ENCODE data around the gene SNAI3.

SNAI3 gene

GRCh38 chr16:88731699-88732098, 45.4 kb upstream of the SNAI3 start:
- TF ChIP-seq, protein P1, sequence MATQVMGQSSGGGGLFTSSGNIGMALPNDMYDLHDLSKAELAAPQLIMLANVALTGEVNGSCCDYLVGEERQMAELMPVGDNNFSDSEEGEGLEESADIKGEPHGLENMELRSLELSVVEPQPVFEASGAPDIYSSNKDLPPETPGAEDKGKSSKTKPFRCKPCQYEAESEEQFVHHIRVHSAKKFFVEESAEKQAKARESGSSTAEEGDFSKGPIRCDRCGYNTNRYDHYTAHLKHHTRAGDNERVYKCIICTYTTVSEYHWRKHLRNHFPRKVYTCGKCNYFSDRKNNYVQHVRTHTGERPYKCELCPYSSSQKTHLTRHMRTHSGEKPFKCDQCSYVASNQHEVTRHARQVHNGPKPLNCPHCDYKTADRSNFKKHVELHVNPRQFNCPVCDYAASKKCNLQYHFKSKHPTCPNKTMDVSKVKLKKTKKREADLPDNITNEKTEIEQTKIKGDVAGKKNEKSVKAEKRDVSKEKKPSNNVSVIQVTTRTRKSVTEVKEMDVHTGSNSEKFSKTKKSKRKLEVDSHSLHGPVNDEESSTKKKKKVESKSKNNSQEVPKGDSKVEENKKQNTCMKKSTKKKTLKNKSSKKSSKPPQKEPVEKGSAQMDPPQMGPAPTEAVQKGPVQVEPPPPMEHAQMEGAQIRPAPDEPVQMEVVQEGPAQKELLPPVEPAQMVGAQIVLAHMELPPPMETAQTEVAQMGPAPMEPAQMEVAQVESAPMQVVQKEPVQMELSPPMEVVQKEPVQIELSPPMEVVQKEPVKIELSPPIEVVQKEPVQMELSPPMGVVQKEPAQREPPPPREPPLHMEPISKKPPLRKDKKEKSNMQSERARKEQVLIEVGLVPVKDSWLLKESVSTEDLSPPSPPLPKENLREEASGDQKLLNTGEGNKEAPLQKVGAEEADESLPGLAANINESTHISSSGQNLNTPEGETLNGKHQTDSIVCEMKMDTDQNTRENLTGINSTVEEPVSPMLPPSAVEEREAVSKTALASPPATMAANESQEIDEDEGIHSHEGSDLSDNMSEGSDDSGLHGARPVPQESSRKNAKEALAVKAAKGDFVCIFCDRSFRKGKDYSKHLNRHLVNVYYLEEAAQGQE (IDR thresholded peaks at IDR 0.05; ENCODE audit: insufficient read depth in 1 of 2, low read depth in 2 of 2, low read length in 2 of 2), result no peak
- no peak for TF ChIP-seq TAF1 (IDR thresholded peaks at IDR 0.05; ENCODE audit: borderline replicate concordance, insufficient read depth, low read length)

DNA sequence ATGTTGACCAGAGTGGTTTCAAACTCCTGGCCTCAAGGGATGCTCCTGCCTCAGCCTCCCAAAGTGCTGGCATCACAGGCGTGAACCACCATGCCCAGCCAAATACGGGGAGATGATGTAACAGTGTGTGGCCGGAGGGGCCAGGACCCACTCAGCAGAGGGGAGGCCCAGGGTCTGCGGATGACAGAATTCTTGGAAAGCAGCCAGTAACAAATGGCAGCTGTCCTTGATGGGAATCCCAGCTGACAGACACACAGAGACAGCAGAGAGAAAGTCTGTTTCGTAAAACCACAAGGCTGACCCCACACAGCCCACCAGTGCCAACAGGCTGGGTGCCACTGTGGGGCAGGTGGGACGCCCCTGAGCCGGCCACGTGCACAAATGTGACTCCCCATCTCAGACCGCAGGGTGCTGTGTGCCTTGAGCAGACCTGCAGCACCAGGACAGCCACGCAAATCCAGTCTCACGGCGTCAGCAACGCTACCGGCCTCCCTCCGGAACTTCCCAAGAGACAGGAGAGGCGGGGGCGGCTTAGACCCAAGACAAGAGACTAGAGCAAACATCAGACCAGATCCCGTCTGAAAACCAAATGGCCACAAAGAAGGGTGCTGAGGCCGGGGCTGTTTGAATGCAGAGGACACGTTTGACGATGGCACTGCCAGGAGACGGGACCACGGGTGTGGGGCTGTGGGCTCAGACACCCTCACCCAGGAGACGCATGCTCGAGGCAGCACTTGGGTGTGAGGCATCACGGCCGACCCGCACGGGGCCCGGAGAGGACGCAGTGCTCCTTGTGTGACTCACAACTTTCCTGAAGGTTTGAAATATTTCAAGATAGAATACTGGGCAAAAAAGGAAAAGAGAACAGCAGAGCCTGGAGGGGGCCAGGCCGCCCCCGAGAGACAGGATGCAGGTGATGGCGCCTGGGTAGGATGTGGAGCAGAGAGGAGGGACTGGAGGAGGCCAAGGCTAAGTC, 44.6 kb upstream of the SNAI3 start:
- TF ChIP-seq POLR2AphosphoS5 (IDR thresholded peaks at IDR 0.05; ENCODE audit: low read depth, low read length) (no peak), TAF1 (IDR thresholded peaks at IDR 0.05; ENCODE audit: borderline replicate concordance, insufficient read depth, low read length) (no peak), SIN3A (IDR thresholded peaks at IDR 0.05; ENCODE audit: borderline replicate concordance, insufficient read depth, low read length) (no peak), FOXP2 (optimal IDR thresholded peaks at IDR 0.05; ENCODE audit: borderline replicate concordance, extremely low read depth, extremely low read length, insufficient read depth) (no peak)
- TF ChIP-seq, protein P1 (IDR thresholded peaks at IDR 0.05; ENCODE audit: insufficient read depth in 1 of 2, low read depth in 2 of 2, low read length in 2 of 2), result no peak

DNA sequence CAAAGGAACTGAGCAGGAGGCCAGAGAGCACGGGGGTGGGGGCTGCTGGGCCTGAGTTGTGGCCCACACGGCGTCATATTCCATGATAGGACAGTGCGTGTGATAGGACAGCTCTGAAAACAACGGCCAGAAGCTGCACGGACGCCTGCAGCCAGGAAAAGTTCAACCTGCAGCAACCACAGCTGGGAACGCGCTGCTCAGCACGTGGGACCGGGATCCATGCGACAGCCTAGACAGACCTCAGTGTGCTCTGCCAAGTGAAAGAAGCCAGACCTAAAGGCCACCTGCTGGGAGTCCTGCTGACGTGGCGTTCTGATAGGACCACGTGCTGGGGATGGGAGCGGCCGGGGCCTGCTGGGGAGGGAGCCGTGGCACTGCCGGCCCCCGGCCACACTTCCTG, 41.6 kb upstream of the SNAI3 start:
- TF ChIP-seq FOXP2 (optimal IDR thresholded peaks at IDR 0.05; ENCODE audit: borderline replicate concordance, extremely low read depth, extremely low read length, insufficient read depth) (no peak), TAF1 (IDR thresholded peaks at IDR 0.05; ENCODE audit: borderline replicate concordance, insufficient read depth, low read length) (no peak), POLR2AphosphoS5 (IDR thresholded peaks at IDR 0.05; ENCODE audit: low read depth, low read length) (no peak), SIN3A (IDR thresholded peaks at IDR 0.05; ENCODE audit: borderline replicate concordance, insufficient read depth, low read length) (no peak)
- TF ChIP-seq, protein P1 (IDR thresholded peaks at IDR 0.05; ENCODE audit: insufficient read depth in 1 of 2, low read depth in 2 of 2, low read length in 2 of 2), result no peak

DNA sequence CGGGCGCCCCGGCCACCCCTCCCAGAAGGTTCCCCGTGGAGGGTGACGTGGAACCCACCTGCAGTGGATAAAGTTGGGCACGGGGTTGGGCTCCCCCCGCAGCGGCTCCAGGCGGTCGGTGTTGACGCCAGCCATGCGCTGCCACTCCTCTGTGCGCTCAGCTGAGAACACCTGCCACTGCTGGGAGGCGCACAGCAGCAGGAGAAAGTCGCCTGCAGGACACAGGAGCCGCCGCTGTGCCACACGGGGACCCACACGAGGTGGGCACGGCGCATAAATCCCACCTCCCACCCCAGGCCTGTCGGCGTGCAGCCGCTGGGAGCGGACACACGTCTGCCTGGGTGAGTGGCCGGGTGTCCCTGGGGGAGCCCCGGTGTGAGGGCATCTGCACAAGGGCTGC, 40.7 kb upstream of the SNAI3 start:
- TF ChIP-seq POLR2AphosphoS5 (IDR thresholded peaks at IDR 0.05; ENCODE audit: low read depth, low read length), result no peak
- TF ChIP-seq, protein P1 (IDR thresholded peaks at IDR 0.05; ENCODE audit: insufficient read depth in 1 of 2, low read depth in 2 of 2, low read length in 2 of 2), result no peak
- TF ChIP-seq SIN3A (IDR thresholded peaks at IDR 0.05; ENCODE audit: borderline replicate concordance, insufficient read depth, low read length), result no peak
- no peak for TF ChIP-seq FOXP2 (optimal IDR thresholded peaks at IDR 0.05; ENCODE audit: borderline replicate concordance, extremely low read depth, extremely low read length, insufficient read depth)
- TF ChIP-seq TAF1 (IDR thresholded peaks at IDR 0.05; ENCODE audit: borderline replicate concordance, insufficient read depth, low read length), result no peak

All from PFSK-1 (cell line).